Lung (tissue), 12 donors: ENCODE data around the gene CCDC127. TPM values are rescaled to one million over a fixed set of nuclear protein-coding genes. Genes with fewer than 3 reads are reported as not detected.

ENCODE experiments used
- ATAC-seq: fragments of 200-7000 bp; cut with Tn5 transposase; one replicate; pipeline ENCODE4 v1.9.1; 2020; ENCODE audit warnings: moderate number of reproducible peaks; ENCODE audit not compliant: insufficient read depth, low FRiP score
- DNase-seq, 3 donors: peaks; one replicate each; pipeline ENCODE4 v3.0.0-alpha.2; 2013 to 2017
- H3K27ac ChIP-seq, 2 donors: one replicate each; pipeline ENCODE4 v1.5.1; 2013; ENCODE audit warnings: mild to moderate bottlenecking in 2 of 2, moderate library complexity in 2 of 2, control low read depth in 1 of 2, inconsistent platforms in 1 of 2, low read depth in 1 of 2, low read length in 1 of 2
- H3K27me3 ChIP-seq, 3 donors: one replicate each; pipeline ENCODE4 v1.5.1; 2013; ENCODE audit warnings: low read length in 2 of 3; ENCODE audit not compliant: control insufficient read depth in 3 of 3, insufficient read depth in 3 of 3
- H3K36me3 ChIP-seq, 4 donors: one replicate each; pipeline ENCODE4 v1.5.1; 2013; ENCODE audit warnings: low read length in 4 of 4, mild to moderate bottlenecking in 1 of 4, moderate library complexity in 1 of 4; ENCODE audit not compliant: control insufficient read depth in 4 of 4, insufficient read depth in 4 of 4
- H3K4me1 ChIP-seq, 5 donors: one replicate each; pipeline ENCODE4 v1.5.1; 2013; ENCODE audit warnings: low read length in 5 of 5, mild to moderate bottlenecking in 2 of 5, moderate library complexity in 1 of 5; ENCODE audit not compliant: control insufficient read depth in 5 of 5, insufficient read depth in 5 of 5
- H3K4me3 ChIP-seq: one replicate; pipeline ENCODE4 v1.5.1; 2013; ENCODE audit warnings: mild to moderate bottlenecking, control low read depth, moderate library complexity
- H3K9ac ChIP-seq, 2 donors: one replicate each; pipeline ENCODE4 v1.5.1; 2013; ENCODE audit warnings: low read length in 2 of 2, control low read depth in 1 of 2; ENCODE audit not compliant: insufficient read depth in 1 of 2
- H3K9me3 ChIP-seq, 4 donors: one replicate each; pipeline ENCODE4 v1.5.1; 2013; ENCODE audit warnings: low read length in 3 of 4, mild to moderate bottlenecking in 1 of 4, moderate library complexity in 1 of 4; ENCODE audit not compliant: control insufficient read depth in 4 of 4, insufficient read depth in 3 of 4
- WGBS, 2 donors: extraction: QIAGEN DNeasy Blood & Tissue Kit; methylation state at CpG; one replicate each; pipeline ENCODE4 v1.1.7; 2013; 5-methylcytosine and 5-hydroxymethylcytosine counted together
- polyA plus RNA-seq, 2 donors: library from polyadenylated mRNA; stranded (reverse); fragments of 200-250 nt; gene quantifications; one replicate each; pipeline ENCODE4 v1.2.1, GENCODE V29; 2013
- total RNA-seq, 2 donors: library from RNA; depleted of rRNA in 1 of 2; stranded (reverse); fragments of >200 nt in 1 of 2; gene quantifications; one replicate each; pipeline ENCODE4 v1.2.1, GENCODE V29; 2014 to 2021
- TF ChIP-seq, protein P1 (sequence below): IDR thresholded peaks from 2 replicates; pipeline ENCODE4 v1.5.1; 2012; ENCODE audit warnings: mild to moderate bottlenecking; ENCODE audit errors: control extremely low read depth, extremely low read depth
- donor health status: control.
- donor health status: control.
- donor health status: Bipolar disorder and iron deficiency.
- donor health status: healthy.
- donor health status: DM: yes; HTN: yes; CAD: no.

Gene CCDC127
- total and polyA plus RNA-seq, 4 donors: 2.1 to 6.4 (median 3.9) TPM

DNA sequence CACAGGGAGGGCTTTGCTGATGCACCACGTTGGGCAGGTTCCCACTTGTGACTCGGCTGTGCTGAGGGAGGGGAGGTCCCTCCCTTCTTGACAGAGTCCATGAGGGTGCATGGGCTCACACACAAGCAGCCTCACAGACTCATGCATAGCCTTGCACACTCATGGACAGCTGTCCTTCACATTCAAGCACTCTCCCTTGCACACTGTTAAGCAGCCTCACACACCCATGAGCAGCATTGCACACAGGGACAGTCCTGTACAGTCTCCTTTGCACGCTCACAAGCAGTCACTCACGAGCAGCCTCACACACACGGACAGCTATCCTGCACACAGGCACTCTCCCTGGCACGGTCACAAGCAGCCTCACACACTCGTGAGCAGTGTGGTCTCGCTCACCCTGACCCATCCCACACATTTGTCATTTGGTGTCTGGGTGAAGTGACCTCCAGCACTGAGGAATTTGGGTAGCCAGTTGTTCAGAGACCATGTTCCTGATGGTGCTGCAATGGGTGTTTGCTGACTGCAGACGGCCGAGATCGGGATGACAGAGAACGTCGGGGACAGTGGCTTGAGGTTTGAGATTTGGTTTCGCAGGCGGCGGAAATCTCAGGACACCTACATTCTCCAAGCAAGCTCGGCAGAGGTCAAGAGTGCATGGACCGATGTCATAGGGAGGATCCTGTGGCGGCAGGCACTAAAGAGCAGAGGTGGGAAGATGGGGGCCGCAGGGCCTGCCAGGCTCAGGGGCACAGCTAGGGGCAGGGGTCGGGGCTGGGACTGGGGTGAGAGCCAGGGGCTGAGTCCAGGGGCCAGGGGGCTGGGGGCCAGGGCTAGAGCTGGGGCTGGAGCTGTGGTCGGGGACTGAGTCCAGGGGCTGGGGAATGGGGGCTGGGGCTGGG is 44.3 kb downstream of the CCDC127 start:
- ATAC-seq: no peak
- H3K9me3 ChIP-seq: no peaks in the 10 kb centered on the region
- H3K36me3 ChIP-seq: peaks cover 0 to 3% (median 0%) of the 10 kb centered on the region in 4 donors
- no peak overlapping the region for H3K9ac ChIP-seq
- no peaks in the 10 kb centered on the region for H3K27me3 ChIP-seq
- H3K4me1 ChIP-seq: peaks cover 0 to 13% (median 3%) of the 10 kb centered on the region in 5 donors
- WGBS, 2 donors: 82 to 88% methylated on average over 22 of the region's 22 CpGs
- no peak for DNase-seq
- TF ChIP-seq, protein P1, sequence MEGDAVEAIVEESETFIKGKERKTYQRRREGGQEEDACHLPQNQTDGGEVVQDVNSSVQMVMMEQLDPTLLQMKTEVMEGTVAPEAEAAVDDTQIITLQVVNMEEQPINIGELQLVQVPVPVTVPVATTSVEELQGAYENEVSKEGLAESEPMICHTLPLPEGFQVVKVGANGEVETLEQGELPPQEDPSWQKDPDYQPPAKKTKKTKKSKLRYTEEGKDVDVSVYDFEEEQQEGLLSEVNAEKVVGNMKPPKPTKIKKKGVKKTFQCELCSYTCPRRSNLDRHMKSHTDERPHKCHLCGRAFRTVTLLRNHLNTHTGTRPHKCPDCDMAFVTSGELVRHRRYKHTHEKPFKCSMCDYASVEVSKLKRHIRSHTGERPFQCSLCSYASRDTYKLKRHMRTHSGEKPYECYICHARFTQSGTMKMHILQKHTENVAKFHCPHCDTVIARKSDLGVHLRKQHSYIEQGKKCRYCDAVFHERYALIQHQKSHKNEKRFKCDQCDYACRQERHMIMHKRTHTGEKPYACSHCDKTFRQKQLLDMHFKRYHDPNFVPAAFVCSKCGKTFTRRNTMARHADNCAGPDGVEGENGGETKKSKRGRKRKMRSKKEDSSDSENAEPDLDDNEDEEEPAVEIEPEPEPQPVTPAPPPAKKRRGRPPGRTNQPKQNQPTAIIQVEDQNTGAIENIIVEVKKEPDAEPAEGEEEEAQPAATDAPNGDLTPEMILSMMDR: no peak
- no peak overlapping the region for H3K27ac ChIP-seq
- no peak overlapping the region for H3K4me3 ChIP-seq

DNA sequence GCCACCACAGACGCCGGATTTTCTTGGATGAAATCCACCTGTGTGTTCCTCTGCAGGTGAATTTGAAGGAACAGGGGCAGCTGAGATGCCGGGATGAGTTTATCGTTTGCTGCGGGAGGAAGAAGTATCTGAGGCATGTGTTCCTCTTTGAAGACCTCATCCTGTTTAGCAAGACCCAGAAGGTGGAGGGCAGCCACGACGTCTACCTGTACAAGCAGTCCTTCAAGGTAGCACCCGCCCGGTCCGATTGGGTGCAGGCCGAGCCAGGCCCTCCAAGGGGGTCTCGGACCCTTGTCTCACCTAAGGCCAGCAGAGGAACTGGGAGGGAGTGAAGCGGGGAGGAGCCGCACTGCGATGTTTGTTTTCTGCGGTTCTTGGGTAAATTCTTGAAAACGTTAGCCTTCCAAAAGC is 45.1 kb downstream of the CCDC127 start:
- Histone ChIP-seq H3K9me3 (no peaks in the 10 kb centered on the region), H3K4me3 (no peak overlapping the region), H3K36me3 (peaks cover 0 to 3% (median 0%) of the 10 kb centered on the region in 4 donors), H3K27ac (no peak overlapping the region), H3K4me1 (peaks cover 0 to 18% (median 3%) of the 10 kb centered on the region in 5 donors), H3K27me3 (no peaks in the 10 kb centered on the region), H3K9ac (no peak overlapping the region)
- TF ChIP-seq, protein P1: no peak
- DNase-seq (peak in 1 of 3 donors; percentile 6), ATAC-seq (no peak)
- 75 to 79% methylated on average over 17 of the region's 17 CpGs for WGBS, 2 donors

DNA sequence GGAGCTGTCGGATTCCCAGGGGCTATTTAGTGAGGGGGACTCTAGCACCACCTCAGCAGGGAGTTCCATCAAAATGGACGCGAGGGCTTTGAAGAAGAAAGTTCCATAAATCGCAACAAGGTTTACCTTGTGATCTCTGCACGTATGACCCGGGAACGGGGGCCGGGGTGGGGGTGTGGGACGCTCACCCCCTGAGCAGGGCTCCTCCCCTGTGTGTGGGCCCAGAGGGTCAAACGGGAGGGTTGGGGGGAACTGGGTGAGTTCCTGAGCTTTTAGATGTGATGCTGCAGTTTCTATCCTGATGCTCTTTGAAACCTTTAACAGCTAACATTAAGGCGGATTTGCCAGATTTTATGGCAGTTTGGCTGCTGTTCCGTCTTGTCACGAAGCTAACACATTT is 45.5 kb downstream of the CCDC127 start:
- Histone ChIP-seq H3K27ac (no peak overlapping the region), H3K36me3 (peaks cover 0 to 3% (median 0%) of the 10 kb centered on the region in 4 donors), H3K9me3 (no peaks in the 10 kb centered on the region), H3K27me3 (no peaks in the 10 kb centered on the region), H3K4me1 (peaks cover 0 to 18% (median 3%) of the 10 kb centered on the region in 5 donors), H3K4me3 (no peak overlapping the region), H3K9ac (no peak overlapping the region)
- TF ChIP-seq, protein P1: no peak
- peak in 1 of 3 donors; percentile 3 for DNase-seq
- 90 to 91% methylated on average over 13 of the region's 13 CpGs for WGBS, 2 donors
- ATAC-seq: no peak
